NT2/D1 (cell line): ENCODE measurements around the gene MROH2A.

ENCODE experiments used
- YY1 ChIP-seq: IDR thresholded peaks from 2 replicates; pipeline ENCODE4 v1.6.1; 2011; ENCODE audit not compliant: insufficient read length, insufficient read depth
- ZNF274 ChIP-seq: IDR thresholded peaks from 2 replicates; pipeline ENCODE4 v1.6.1; 2011; ENCODE audit warnings: mild to moderate bottlenecking, low read depth, low read length

- TF ChIP-seq YY1 (no peak), ZNF274 (no peak)
Observed at GRCh38 chr2:233769260-233769659, 8.9 kb upstream of the MROH2A start.
